ENCODE results near the gene CHCHD6. TPM values are rescaled to one million over a fixed set of nuclear protein-coding genes. Genes with fewer than 3 reads are reported as not detected.
A peak's percentile ranks its signal among the peaks of the same experiment; 100 is the strongest.

Gene CHCHD6
- total RNA-seq, 4 donors from 2014 or later = 30.3 to 46.5 (median 33.6) TPM

DNA sequence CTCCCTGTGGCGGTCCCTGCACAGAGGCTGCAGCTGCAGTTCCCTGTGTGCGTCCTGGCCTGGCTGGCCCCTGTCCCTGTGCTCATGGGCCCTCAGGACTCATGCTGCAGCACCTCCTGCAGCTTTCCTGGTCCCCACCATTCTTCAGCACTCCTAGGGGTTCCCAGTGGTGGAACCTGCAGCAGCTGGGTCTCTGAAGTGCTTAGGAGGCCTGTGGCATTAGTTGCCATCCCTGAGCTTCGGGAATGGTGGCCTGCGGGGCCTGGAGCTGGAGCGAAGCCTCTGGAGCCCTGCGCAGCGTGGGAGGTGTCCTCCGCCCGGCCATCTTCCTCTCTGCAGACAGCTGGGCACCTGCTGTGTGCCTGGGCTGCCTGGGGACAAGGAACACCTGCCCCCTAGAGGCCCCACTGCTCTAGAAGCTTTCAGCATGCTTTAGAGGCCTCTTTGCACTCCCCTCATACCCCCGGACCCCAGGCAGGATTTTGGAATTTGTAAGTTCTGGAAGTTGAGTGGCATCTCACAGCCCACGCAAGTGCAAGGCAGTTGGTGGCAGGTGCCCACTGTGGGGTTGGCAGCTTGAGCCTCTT, 292.0 kb downstream of the CHCHD6 start:
- peaks cover 0 to 15% (median 0%) of the 10 kb centered on the region in 3 donors for H3K36me3 ChIP-seq
- H3K4me1 ChIP-seq = peaks cover 0 to 90% (median 39%) of the 10 kb centered on the region in 4 donors
- H3K27ac ChIP-seq = peak overlapping the region in 1 of 4 donors; percentile 19
- no peak overlapping the region for H3K4me3 ChIP-seq
- H3K9me3 ChIP-seq = no peaks in the 10 kb centered on the region
- H3K27me3 ChIP-seq = no peaks in the 10 kb centered on the region
- no peak for TF ChIP-seq POLR2A (IDR thresholded peaks at IDR 0.05)
- TF ChIP-seq CTCF (IDR thresholded peaks at IDR 0.05) = no peak
- TF ChIP-seq EP300 (IDR thresholded peaks at IDR 0.05) = no peak
- WGBS, 2 donors = 89 to 94% methylated on average over 6 to 9 of the region's 11 CpGs
- no peak for DNase-seq (ENCODE audit: low spot score in 2 of 2)

GRCh38 chr3:126996905-126997304, 292.9 kb downstream of the CHCHD6 start:
- peaks cover 0 to 6% (median 0%) of the 10 kb centered on the region in 3 donors for H3K36me3 ChIP-seq
- H3K4me3 ChIP-seq = no peak overlapping the region
- H3K9me3 ChIP-seq = no peaks in the 10 kb centered on the region
- DNase-seq (ENCODE audit: low spot score in 2 of 2) = no peak
- peaks cover 0 to 90% (median 44%) of the 10 kb centered on the region in 4 donors for H3K4me1 ChIP-seq
- TF ChIP-seq POLR2A (IDR thresholded peaks at IDR 0.05) (no peak), EP300 (IDR thresholded peaks at IDR 0.05) (no peak), CTCF (IDR thresholded peaks at IDR 0.05) (no peak)
- no peaks in the 10 kb centered on the region for H3K27me3 ChIP-seq
- peak overlapping the region in 1 of 4 donors; percentile 35 for H3K27ac ChIP-seq
- 73 to 80% methylated on average over 2 to 6 of the region's 7 CpGs for WGBS, 2 donors

GRCh38 chr3:126997455-126998038, 293.5 kb downstream of the CHCHD6 start:
- H3K9me3 ChIP-seq = no peaks in the 10 kb centered on the region
- DNase-seq (ENCODE audit: low spot score in 2 of 2) = no peak
- WGBS, 2 donors = 81 to 90% methylated on average over 13 to 19 of the region's 19 CpGs
- no peak overlapping the region for H3K4me3 ChIP-seq
- no peak for TF ChIP-seq POLR2A (IDR thresholded peaks at IDR 0.05)
- TF ChIP-seq EP300 (IDR thresholded peaks at IDR 0.05) = no peak
- TF ChIP-seq CTCF (IDR thresholded peaks at IDR 0.05) = no peak
- peaks cover 0 to 90% (median 47%) of the 10 kb centered on the region in 4 donors for H3K4me1 ChIP-seq
- peak overlapping the region in 2 of 4 donors; percentile 84 to 85 for H3K27ac ChIP-seq
- H3K36me3 ChIP-seq = peaks cover 0 to 5% (median 0%) of the 10 kb centered on the region in 3 donors
- no peaks in the 10 kb centered on the region for H3K27me3 ChIP-seq

DNA sequence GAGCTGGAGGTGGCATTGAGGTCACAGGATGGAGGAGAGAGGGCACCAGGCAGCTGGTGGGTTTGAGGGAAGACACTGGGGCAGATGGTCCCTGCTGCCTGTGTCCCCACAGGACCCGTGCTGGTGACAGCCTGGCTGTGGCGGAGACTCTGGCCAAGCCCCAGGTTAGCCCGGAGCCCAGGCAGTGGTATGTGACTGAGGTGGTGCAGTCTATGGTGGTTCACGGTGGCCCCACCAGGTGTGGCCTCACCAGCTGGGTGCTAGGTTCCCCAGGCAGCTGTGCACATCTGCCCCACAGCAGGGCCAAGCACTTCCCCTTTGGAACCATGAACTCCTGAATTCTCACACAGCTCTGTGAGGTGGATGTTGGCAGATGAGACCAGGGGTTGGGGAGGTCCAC, 294.3 kb downstream of the CHCHD6 start:
- Histone ChIP-seq H3K36me3 (peaks cover 0 to 5% (median 0%) of the 10 kb centered on the region in 3 donors), H3K4me3 (no peak overlapping the region), H3K9me3 (no peaks in the 10 kb centered on the region), H3K27ac (peak overlapping the region in 2 of 4 donors; percentile 84 to 85), H3K4me1 (peaks cover 0 to 90% (median 49%) of the 10 kb centered on the region in 4 donors), H3K27me3 (no peaks in the 10 kb centered on the region)
- DNase-seq (ENCODE audit: low spot score in 2 of 2) = no peak
- 90 to 93% methylated on average over 4 of the region's 4 CpGs for WGBS, 2 donors
- TF ChIP-seq CTCF (IDR thresholded peaks at IDR 0.05) (no peak), POLR2A (IDR thresholded peaks at IDR 0.05) (no peak), EP300 (IDR thresholded peaks at IDR 0.05) (no peak)

- WGBS, 2 donors = 38 to 61% methylated on average over 3 of the region's 3 CpGs
- TF ChIP-seq CTCF (IDR thresholded peaks at IDR 0.05) = no peak
Measured at GRCh38 chr3:126998728-126999127, 294.7 kb downstream of the CHCHD6 start.

More at GRCh38 chr3:126998728-126999127, 294.7 kb downstream of the CHCHD6 start:
- H3K27ac ChIP-seq = peak overlapping the region in 3 of 4 donors; percentile 40 to 85 (median 84)
- no peaks in the 10 kb centered on the region for H3K27me3 ChIP-seq
- no peak overlapping the region for H3K4me3 ChIP-seq
- no peaks in the 10 kb centered on the region for H3K9me3 ChIP-seq
- no peak for DNase-seq (ENCODE audit: low spot score in 2 of 2)
- H3K4me1 ChIP-seq = peaks cover 0 to 90% (median 48%) of the 10 kb centered on the region in 4 donors
- H3K36me3 ChIP-seq = peaks cover 0 to 5% (median 0%) of the 10 kb centered on the region in 3 donors
